GM21381 (cell line): ENCODE results near the gene ME3.

Experiments
- ATAC-seq: cut with Tn5 transposase; IDR thresholded peaks from one replicate; pipeline ENCODE4 v1.9.1; 2021; ENCODE audit warnings: mild to moderate bottlenecking, moderate library complexity; ENCODE audit not compliant: unreplicated experiment

The ME3 gene

GRCh38 chr11:86693518-86693917, 21.1 kb upstream of the ME3 start:
- ATAC-seq, result no peak

DNA sequence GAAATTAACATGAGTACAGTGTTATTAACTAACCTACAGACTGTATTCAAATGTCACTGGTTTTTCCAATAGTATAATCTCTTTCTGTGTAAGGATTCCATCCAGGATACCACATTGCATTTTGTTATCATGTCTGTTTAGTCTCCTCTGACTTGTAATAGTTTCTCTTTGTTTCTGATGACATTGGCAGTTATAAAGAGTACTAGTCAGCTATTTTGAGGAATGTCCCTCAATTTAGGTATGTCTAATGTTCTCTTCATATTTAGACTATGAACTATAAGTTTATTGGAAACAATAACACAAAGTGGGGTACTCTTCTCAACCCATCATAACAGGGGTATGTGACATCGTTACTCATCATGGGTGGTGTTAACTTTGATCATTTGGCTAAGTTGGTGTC, 20.3 kb upstream of the ME3 start:
- ATAC-seq, result no peak

GRCh38 chr11:86692317-86692716, 19.9 kb upstream of the ME3 start:
- ATAC-seq, result no peak

GRCh38 chr11:86688398-86689179, 16.2 kb upstream of the ME3 start:
- ATAC-seq, result peak; percentile 59

GRCh38 chr11:86687185-86687778, 14.9 kb upstream of the ME3 start:
- no peak for ATAC-seq

- ATAC-seq, result no peak
These were observed 14.1 kb upstream of the ME3 start for GRCh38 chr11:86686531-86686930.

- no peak for ATAC-seq
These were observed 9.0 kb upstream of the ME3 start for GRCh38 chr11:86681483-86681756.

GRCh38 chr11:86680716-86681482, 8.5 kb upstream of the ME3 start:
- no peak for ATAC-seq

DNA sequence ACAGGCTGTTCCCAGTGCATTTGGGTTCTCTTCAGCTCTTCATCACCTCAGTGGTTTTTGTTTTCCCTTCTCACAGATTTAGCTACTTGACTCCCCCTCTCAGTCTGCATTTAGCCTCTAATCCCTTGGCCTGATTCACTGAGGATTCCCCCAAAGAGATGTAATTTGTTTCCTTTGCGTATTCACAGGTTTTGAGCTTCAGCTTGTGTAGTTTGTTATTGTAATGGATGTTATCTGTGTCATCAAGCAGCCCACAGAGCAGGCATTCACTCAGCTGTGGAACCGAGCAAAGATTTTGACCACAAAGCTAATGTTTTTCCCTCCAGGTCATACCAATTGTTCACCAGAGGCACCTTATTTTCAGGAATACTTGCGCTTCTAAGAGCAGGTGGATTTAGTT, 6.4 kb upstream of the ME3 start:
- ATAC-seq, result no peak

DNA sequence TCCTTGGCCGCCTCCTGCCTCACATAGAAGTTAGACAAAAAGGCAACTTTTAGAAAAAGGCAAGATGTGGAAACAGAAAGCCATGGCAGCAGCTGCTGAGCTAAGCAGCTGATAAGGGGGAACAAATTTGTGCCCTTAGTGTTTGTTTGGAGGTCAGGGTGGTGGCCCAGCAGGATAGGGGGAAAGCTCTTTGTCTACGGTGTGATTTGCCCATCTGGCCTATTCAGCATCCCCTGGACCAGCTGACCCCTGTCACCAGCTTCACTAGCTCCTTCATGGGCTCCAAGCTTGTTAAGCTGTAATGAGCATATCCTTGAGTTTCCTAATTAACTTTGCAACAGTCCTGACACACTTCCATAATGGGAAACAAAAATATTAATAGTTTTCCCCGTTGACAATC, 5.9 kb upstream of the ME3 start:
- ATAC-seq, result no peak

- ATAC-seq, result no peak
These were observed 4.2 kb upstream of the ME3 start for GRCh38 chr11:86676533-86677154.

- ATAC-seq, result no peak
These were observed 3.6 kb upstream of the ME3 start for GRCh38 chr11:86676010-86676409.

- ATAC-seq, result no peak
These were observed 2.6 kb upstream of the ME3 start for GRCh38 chr11:86675017-86675416.

- ATAC-seq, result no peak
These were observed 1.7 kb upstream of the ME3 start for GRCh38 chr11:86673872-86674750.

GRCh38 chr11:86673055-86673843, 833 bp upstream of the ME3 start:
- ATAC-seq, result no peak

- no peak for ATAC-seq
These were observed 847 bp downstream of the ME3 start for GRCh38 chr11:86671531-86672006.

DNA sequence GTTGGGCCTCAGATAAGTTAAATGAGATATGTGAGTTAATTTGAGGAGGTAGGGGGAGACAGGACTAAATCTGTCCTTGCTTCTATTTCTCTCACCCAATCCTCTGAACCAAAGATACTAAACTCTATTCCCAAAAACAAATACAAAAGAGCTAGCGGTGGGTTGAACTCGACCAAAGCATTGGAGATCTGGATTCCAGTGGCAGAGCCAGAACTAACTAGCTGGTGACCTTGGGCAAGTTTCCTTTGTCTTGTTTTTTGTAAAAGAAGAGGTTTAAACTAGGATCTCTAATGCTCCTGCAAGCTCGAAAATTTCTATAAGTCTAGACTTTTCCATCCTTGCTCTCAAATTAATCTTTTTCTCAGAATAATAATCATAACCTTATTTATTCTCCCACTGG, 1.5 kb downstream of the ME3 start:
- ATAC-seq, result no peak

DNA sequence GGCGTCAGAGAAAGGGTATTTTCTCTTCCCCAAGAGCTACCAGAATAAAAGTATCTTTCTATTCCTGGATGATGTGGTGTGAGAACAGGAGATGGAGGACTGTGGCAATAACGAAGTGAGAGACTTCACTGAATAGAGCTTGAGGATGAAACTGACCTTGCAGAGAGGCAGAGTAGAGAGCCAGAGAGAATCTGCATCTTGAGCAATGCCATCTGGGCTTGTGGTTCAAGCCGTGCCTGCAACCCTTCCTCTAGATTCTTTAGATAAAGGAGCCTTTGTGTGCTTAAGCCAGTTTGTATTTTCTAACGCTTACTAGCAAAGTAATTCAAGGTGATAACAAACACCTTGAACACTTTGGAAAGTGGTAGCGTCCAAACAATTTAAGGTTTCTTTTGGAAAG, 2.2 kb downstream of the ME3 start:
- no peak for ATAC-seq

GRCh38 chr11:86669424-86669823, 3.0 kb downstream of the ME3 start:
- ATAC-seq, result no peak

GRCh38 chr11:86668929-86669328, 3.5 kb downstream of the ME3 start:
- ATAC-seq, result no peak
